ENCODE data around the gene CPNE9. TPM values are rescaled to one million over a fixed set of nuclear protein-coding genes. Genes with fewer than 3 reads are reported as not detected.

CPNE9 gene
- total RNA-seq, 1 experiment from 2014 or later = 3.5 TPM

DNA sequence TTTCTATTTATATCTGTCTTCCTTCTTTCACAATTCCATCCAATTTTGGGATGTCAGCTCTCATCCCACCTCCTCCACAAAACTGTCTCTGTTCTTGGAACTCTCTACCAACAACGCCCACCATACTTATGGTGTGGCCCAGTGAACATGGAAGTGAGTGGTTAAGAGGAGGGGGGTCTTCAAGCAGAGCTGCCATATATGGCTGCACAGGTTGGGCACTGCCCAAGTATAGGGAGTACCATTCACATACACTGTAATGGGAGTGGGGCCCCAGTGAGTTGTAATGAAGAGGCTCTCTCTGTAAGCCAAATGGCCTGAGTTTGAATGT is 74.0 kb downstream of the CPNE9 start:
- no peaks in the 10 kb centered on the region for H4K20me1 ChIP-seq (ENCODE audit: control insufficient read depth, insufficient read depth, insufficient read length)
- no peak overlapping the region for H3K4me2 ChIP-seq (ENCODE audit: insufficient read depth, insufficient read length, low read length)
- H4K91ac ChIP-seq (ENCODE audit: insufficient read length, low read depth, low read length) = no peak overlapping the region
- H3K23ac ChIP-seq (ENCODE audit: insufficient read length, low read depth, low read length) = no peak overlapping the region
- H3K23me2 ChIP-seq (ENCODE audit: insufficient read length, low read depth, low read length, poor library complexity, severe bottlenecking) = no peaks in the 10 kb centered on the region
- H3K56ac ChIP-seq (ENCODE audit: insufficient read length, low read depth, low read length) = no peak overlapping the region
- H3K27ac ChIP-seq (ENCODE audit: insufficient read length, low read depth, low read length) = no peak overlapping the region
- no peak overlapping the region for H3T11ph ChIP-seq (ENCODE audit: low read length)
- H3K9ac ChIP-seq (ENCODE audit: extremely low read depth, insufficient read length, low read length) = no peak overlapping the region
- no peak overlapping the region for H2AFZ ChIP-seq (ENCODE audit: low read length)
- no peak overlapping the region for H4K8ac ChIP-seq (replicated peaks; ENCODE audit: insufficient read length, low read depth, low read length)
- H3K4me1 ChIP-seq (ENCODE audit: insufficient read depth, low read length) = no peaks in the 10 kb centered on the region
- H3K36me3 Mint-ChIP-seq (ENCODE audit: insufficient read depth in 1 of 3, low read depth in 3 of 3) = peaks cover 8 to 26% (median 20%) of the 10 kb centered on the region in 3 experiments; a peak in 6 of 7 replicates
- no peak overlapping the region for H4K5ac ChIP-seq (ENCODE audit: insufficient read length, low read depth, low read length)
- H3K9me3 Mint-ChIP-seq = no peaks in the 10 kb centered on the region
- no peak overlapping the region for H3K27ac Mint-ChIP-seq
- peaks cover 7 to 8% of the 10 kb centered on the region in 2 experiments; a peak in 3 of 4 replicates for H3K4me1 Mint-ChIP-seq
- H3K79me2 ChIP-seq (ENCODE audit: insufficient read depth, low read length) = no peaks in the 10 kb centered on the region
- H3K18ac ChIP-seq (ENCODE audit: insufficient read length, low read depth, low read length) = no peak overlapping the region
- H2BK20ac ChIP-seq (ENCODE audit: low read depth, low read length, poor library complexity, severe bottlenecking) = no peak overlapping the region
- no peak overlapping the region for H3K4ac ChIP-seq (ENCODE audit: low read depth, low read length)
- H3K79me1 ChIP-seq (ENCODE audit: insufficient read depth, low read depth, low read length, poor library complexity, severe bottlenecking) = no peaks in the 10 kb centered on the region
- no peak overlapping the region for H2AK5ac ChIP-seq (ENCODE audit: insufficient read length, low read length)
- H3K27me3 Mint-ChIP-seq (ENCODE audit: low read depth) = peaks cover 14% of the 10 kb centered on the region
- no peak for DNase-seq
- H2BK15ac ChIP-seq (ENCODE audit: low read depth, low read length) = no peak overlapping the region
- no peak overlapping the region for H2BK12ac ChIP-seq (ENCODE audit: insufficient read length, low read depth, low read length)
- TF ChIP-seq CTCF (conservative IDR thresholded peaks at IDR 0.05) = no peak
- H3K9me3 ChIP-seq (ENCODE audit: control insufficient read depth, low read depth, low read length) = no peaks in the 10 kb centered on the region
- H3K27me3 ChIP-seq (ENCODE audit: insufficient read depth, low read length) = no peaks in the 10 kb centered on the region; the same call in 1 of the 2 replicates
- no peak overlapping the region for H2BK120ac ChIP-seq (ENCODE audit: low read depth, low read length, poor library complexity, severe bottlenecking)
- H2BK5ac ChIP-seq (ENCODE audit: insufficient read length, low read length) = no peak overlapping the region
- no peak overlapping the region; a peak in 1 of 5 replicates for H3K4me3 Mint-ChIP-seq
- H3K14ac ChIP-seq (ENCODE audit: insufficient read depth, low read length) = no peak overlapping the region
- no CpG with 5 or more reads among the region's 1 CpG for WGBS (ENCODE audit: extremely low coverage, insufficient read length, low lambda C conversion rate)

All from H9 (cell line).